GM21619 (cell line): ENCODE results near the gene SGIP1.

Source experiments
- ATAC-seq: cut with Tn5 transposase; IDR thresholded peaks from one replicate; pipeline ENCODE4 v1.9.1; 2021; ENCODE audit not compliant: unreplicated experiment

SGIP1 gene

DNA sequence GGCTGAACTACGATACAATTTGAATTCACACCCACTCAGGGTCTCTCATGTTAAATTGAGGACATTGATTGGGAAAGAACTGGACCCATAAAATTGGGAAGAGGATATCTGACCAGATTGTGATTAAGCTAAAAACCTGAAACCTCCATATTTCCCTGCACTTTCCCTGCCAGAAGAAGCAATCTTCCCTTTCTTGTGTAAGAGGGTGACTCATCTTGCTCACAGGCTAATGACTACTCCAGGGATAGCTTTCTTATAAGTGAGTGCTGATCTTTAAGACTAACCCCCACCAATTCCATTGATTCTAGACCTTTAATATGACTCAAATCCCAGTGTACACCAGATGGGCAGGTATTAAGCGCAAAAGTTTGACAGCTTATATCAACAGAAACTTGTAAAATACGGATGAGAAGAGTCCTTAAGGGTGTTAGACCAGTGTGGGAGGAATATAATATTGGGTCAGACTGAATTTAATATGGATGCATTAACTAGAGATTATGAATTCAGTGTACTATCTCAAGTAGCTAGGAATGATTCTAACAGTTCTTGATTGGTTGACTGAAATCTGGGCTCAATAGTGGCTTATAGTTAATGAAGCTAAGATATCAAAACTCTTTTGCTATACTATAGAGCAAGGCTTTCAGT lies 12.1 kb upstream of the SGIP1 start:
- no peak for ATAC-seq

DNA sequence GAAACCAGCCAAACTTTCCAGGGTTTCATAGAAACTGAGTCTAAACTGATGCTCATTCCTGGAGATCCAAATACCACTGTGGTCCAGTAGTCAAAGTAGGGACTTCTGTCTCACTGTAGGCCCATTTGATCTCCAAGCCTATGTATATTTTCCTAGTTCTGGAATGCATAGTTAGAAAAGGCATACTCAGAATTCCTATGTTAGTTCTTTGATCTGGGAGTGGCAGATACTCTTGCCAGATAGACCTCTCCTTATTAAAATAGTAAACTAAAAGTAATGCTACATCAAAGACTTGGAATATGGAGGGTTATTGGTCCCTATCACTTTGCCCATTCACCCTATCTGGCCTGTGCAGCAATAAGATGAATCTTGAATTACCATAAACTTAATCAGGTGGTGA lies 10.4 kb upstream of the SGIP1 start:
- no peak for ATAC-seq

DNA sequence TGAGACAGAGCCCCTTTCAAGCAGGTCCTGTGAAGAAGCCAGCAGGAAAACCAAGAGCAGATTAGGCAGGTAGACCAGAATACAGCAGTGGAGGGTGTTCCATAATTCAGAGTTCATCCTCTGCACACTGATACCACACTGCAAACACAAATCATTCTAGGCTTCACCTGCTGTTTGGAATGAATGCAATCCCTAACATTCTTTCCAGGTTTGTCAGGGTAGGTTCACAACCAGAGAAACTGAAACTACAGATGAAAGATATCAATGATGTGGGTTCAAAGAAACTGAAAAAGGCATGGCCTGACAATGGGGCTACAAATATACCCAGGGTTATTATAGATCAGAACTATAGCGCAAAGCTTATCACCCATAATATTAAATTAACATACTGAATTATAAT lies 8.9 kb upstream of the SGIP1 start:
- ATAC-seq, result no peak

DNA sequence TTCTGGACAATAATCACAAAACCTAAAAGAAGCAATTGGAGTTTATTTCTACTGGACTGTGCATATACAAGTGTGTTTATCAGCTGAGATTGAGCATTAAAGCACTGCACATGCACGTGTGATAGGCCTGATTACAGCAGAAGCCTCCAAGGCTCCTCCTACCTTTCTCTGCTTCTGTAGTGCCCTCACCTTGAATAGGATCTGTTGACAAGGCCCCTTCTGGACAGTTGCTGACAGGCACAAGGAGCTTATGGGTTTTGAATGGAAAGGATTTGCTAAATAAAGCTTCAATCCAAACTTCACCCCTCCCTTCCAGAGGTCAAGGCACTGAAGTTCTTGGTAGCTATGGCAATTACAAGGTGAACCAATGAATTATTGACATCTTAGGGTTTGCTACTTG lies 7.9 kb upstream of the SGIP1 start:
- no peak for ATAC-seq

DNA sequence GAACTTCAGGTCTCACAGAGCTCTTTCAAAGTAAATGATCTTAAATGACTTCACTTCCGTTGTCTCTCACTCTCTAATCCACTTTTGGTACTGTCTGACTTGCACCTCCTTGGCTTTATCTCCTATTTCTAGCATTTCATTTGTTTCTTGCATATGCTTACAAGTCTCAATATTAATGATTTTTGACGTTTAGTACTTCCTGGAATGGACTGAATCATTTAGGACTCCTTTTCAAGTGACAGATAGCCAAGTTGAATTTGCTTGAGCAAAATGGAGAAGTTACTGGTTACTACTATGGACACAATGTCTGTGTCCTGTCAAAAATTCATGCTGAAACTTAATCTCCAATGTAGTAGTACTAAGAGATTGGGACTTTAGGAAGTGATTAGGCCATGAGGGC lies 7.0 kb upstream of the SGIP1 start:
- no peak for ATAC-seq

DNA sequence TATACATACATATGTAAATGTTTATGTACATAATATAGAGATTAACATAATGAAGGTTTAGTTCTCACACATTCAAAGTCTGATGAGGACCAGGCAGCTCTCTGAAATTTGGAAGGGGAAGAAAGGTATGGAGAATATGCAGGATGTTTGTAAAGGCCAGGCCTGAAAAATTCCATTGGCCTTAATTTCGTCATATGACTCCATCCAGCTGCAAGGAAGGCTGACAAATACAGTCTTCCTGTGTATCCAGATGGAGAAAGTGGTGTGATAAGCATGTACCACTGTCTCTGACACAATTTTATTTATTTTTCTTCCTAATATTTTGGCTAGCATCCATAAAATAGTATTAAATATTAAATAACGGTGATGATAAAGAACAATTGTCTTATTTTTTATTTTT lies 6.3 kb upstream of the SGIP1 start:
- no peak for ATAC-seq

DNA sequence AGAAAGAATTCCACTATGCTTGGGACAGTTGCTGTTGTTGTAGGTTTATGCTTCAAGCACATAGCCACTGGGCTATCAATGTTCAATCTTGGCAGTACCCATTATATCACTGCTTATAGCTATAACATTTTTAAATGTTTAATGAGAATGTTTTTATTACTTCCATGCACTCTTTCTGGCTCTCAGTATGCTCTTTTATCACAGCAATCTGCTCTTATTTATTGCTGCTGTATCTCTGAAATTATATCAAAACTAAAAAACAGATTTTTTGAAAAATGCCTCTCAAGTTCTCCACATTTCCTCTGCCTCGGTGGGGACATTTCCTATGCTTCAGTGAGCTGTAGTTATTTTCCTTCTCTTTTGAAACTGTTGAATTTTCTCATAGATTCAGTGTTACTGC lies 5.4 kb upstream of the SGIP1 start:
- ATAC-seq, result no peak

DNA sequence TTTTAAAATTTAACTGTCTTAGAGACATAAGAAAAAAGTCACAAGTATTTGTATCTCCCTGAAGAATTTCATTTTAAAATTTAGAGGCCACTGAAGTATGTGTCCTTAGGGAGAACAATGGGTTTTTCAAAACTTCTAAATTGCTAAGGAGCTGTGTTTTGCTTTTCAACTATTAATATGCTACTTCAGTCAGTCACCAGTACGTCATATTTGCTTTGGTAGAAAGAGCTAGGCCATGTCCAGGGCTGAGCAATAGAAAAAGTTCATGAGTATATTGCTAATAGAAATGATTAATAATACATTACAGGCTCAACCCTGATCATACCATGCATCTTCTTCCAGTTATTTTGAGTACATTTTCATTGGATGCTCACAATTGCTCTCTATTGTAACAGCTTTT lies 1.7 kb upstream of the SGIP1 start:
- no peak for ATAC-seq

DNA sequence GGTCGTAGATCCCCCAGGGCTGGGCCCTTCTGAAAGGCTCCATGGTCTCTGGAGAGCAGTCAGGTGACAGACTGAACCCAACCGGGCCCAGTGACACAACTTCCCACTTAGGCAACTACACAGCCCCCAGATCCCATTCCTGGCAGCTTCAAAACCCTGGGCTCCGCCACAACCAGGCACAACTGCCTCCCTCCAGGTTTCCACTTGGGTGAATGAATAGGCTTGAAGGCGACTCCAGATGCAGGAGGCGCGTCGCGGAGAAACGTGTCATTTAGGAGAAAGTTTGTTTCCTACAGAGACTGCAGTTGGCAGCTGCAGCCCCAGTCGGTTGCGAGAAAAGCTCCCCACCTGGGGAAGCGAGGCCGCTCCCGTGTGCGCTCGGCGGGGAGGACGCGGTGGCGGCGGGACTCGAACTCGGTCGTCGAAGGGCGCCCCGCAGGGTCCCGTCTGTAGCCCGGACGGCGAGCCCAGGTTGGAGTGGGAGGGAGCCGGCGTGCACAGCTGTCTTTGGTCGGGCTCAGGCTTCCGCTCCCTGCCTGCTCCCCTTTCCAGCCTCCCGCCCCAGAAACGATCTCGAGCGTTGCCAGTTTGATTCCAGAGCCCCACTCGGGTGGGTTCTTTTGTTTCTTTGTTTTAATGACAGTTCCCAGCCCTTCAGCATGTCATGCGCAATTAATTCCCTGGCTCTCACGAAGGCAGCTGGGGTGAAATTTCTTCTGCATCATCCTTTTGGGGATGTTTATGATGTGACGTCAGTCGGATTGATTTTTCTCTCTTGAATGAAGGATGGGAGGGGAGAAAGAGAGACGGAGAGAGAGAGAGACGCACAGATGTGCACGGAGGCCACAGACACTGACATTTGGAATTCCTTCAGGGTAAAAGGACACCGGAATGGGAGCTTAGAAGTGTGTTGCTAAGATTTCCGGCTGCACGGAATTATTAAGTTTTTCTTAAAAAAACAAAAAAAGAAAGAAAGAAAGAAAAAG lies 862 bp upstream of the SGIP1 start:
- no peak for ATAC-seq

DNA sequence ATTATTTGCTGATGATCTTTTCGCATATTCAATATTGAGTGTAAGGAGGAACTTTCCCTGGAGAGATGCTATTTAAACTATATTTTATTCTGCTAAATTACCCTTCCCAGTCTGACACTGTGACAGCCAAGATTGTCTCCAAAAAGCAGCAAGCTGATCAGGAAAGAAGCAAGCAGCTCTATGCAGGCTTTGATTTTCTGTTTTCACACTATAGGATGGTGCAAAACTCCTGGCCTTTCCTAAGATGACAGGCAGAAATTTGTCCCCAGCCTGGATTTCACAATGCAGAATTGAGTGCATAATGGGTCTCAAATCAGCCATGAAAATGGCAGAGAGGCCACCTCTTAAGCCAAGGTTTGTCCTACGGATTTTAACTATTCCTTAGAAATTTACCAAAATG lies 1.1 kb downstream of the SGIP1 start:
- ATAC-seq, result no peak

DNA sequence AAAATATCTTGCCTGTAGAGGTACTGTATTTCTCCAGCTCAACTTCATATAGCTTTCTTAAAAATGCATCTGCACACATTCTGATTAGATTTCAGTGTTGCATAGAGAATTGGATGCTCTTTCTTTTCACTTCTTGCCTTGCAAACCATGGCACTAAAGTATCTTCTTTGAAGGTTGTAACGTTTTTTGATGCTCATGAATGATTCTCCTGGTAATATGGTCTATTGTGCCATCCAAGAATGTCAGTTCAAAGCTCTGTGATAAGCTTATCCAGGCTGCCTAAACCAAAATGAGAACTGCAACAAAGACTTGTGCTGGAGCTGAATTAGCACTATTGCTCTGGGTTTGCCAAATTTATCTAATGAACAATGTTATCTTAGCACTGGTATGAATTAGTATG lies 1.9 kb downstream of the SGIP1 start:
- no peak for ATAC-seq

DNA sequence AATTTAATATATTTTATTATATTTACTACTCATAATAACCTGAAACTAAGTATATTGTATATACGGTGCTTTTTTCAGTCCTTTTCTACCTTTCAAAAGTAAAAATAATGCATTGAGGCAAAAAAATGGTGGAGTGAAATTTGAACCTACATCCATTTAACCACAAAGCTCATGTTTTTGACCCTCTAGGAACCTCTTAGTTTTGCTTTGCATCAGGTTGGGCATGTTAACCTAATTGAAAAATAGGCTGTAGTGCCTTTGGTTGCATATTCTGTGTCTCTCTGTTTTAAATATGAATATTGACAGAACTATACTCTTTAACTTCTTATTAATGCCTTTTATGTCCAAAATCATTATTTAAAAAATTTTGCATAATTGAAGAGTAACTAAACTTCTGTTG lies 3.8 kb downstream of the SGIP1 start:
- ATAC-seq, result no peak

DNA sequence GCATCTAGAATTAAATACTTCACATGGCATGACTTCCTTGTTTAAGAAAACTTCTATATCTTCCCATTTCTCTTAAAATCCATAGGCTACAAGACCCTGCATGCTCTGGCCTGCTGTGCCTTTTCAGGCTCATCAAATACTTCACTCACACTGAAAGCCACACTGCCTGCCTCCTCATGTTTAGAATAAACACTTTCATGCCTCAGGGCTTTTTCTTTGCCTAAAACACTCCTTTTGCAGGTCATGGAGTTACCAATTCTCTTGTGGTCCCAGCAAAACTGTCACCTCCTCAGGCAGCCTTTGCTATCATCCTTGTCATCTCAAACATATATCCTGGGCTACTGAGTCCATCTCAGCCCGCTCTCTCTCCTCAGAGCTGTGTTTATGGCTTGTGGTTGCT lies 5.5 kb downstream of the SGIP1 start:
- ATAC-seq, result no peak

DNA sequence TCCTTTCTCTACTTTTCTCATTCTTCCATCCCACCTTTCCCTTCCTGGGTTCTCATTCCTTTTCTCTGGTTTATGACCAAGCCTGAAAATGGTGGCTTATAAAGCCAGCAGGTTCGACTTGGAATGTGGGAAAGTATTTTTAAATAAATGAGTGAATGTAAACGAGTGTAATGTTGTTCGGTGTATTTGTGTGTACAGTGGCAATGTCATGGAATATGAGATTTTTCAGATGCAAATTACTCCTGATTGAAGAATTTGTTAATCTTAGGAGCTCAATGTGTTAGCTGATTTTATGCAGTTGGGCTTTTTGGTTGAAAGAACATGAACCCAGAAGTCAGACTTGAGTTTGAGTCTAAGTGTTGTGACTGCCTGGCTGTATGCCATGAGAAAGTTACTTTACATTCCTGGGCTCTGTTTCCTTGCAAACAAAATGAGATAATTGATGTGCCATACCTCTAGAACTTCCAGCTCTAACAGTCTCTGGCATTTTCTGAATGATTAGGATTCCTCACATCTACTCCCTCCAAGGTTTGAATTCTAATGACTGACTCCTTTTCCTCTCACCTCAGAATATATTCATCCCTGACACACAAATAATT lies 6.6 kb downstream of the SGIP1 start:
- no peak for ATAC-seq

DNA sequence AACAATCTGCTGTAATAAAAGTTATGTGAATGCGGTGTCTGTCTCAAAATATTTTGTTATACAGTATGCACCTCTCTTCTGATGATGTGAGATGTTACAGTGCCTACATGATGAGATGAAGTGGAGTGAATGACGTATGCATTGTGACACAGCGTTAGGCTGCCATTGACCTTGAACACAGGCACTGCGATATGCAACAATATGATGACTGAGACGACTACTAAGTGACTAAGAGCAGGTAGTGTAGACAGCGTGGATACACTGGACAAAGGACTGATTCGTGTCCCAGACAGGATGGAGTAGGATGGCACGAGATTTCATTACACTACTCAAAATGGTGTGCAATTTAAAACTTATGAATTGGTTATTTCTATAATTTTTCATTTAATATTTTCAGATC lies 8.4 kb downstream of the SGIP1 start:
- ATAC-seq, result no peak

DNA sequence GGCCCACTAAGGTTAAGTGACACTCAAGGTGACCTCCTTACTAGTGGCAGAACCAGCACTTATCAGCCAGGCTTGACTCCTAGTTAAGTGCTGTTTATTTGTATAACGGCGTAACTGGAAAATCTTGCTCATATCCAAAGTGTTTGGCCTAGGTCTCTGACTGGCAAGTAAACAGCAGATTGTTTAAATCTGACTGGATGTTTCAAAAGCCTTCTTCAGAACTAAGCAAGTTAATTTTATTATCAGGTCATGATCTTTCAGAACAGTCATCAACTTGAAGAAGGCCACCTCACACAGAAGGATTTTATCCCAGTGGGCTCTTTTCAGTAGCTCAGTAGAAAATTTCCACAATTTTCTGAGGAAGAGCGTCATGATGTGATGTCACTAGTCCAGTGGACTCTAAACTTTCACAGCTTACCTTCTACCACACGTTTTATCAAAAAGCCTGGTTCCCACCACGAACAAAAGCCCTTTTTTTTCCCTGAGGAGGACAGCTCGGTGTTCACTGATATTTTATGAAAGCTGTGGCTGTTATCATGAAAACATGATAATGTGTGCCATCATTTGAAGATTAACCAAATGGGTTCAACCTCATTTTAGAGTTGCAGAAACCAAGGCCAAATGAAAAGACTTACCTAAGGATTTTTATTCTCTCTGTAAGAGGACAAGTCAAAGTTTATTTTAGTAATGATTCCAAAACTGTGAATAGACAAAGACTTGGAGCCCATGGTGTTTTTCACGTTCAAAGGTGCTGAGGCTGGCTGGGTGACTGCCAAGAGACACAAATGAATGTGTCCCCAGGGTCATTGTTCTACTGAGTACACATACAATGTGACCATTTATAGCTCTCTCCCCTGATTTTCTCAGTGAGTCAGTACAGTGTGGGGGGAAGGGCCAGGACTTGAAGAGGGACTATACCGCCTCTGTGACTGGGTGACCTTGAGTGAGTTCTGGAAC lies 9.1 kb downstream of the SGIP1 start:
- no peak for ATAC-seq

DNA sequence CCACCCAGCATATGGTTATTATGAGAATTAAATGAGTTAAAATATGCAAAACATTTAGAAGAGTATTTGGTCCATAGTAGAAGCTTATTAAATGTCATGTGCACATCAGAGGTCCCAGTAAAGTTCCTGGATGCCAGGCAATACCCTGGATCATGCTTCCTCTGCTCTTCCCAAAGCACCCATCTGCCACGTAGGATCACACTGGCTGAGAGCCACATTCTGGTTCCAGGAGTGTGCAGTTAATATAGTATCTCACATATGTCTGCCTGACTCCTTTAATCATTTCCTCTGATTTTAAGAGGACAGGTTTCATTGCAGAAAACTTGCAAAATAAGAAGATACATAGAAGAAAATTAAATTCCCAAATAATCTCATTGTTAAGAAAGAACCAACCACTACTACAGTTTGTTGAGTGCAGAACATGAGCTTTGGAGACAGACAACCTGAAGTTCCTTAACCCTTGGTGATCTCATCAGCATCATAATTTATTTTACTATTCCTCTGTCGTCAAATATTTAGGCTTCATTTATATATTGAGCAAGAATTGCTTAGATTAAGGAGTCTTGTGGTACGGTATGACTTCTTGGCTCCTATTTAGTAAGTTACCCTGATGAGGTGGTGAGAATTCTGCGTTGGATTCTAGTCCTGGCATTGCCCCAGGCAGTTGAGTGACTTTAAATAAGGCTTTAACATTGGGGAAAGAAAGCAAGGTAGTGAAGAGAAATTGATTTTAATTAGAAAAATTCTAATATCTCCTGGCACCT lies 12.3 kb downstream of the SGIP1 start:
- ATAC-seq, result no peak

DNA sequence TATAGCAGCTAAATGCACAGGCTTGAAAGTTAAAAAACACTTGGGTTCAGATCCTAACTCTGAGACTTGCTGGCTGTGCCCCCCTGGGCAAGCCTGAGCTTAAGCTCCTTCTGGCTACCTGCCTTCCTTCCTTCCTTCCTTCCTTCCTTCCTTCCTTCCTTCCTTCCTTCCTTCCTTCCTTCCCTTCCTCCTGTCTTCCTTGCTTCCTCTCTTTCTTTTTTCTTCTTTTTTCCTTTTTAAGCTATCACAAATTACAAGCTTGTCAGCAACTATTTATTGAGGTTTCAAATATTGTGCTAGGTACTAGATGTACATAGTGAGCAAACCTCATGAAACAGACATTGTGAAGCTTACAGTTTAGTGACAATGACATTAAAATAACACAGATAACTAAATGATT lies 15.1 kb downstream of the SGIP1 start:
- no peak for ATAC-seq

DNA sequence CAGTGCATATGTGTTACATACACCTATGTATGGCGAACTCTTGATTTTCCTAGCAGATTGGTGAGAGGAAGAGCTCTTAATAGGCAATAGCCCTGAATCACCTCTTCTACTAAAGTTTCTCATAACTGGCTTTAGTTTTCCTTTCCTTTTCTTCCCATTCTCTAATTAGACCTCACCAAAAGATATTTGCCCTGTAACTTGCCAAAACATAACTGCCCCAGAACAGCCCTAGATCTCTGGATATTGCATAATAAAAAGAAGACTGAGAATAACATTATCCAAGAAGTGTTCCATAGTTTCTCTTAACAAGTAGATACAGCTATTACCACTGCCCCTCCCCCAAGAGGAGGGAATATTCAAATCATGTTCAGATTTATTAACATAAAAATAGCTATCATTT lies 16.3 kb downstream of the SGIP1 start:
- no peak for ATAC-seq

DNA sequence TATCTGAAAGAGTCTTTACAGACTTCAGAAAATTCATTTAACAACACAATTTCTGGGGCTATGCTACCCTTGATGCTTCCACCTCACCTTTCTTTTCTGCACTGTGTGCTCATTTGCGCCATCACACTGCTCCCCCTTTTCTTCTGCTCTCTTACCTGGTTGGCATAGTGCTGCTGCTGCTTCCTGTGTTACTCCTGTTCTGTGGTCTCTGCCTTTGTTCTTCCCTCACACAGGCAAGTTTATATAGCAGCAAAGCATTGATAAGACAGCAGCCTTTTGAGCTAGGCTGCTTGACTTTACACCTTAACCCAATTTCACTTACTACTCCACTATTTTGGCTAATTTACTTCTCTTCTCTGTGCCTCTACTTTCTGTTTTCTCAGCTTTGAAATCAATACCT lies 18.3 kb downstream of the SGIP1 start:
- ATAC-seq, result no peak
